MM.1S (cell line): ENCODE results near the gene NAP1L5.

ENCODE experiments used
- DNase-seq: peaks from one replicate; pipeline ENCODE4 v3.0.0-alpha.2; 2015
- H2AFZ ChIP-seq: fragments of 300-600 bp; sonication (generic); 2 replicates; pipeline ENCODE4 v1.6.0; 2016; ENCODE audit warnings: antibody characterized with exemption, low read length
- H3F3A ChIP-seq: fragments of 300-600 bp; sonication (generic); 2 replicates; pipeline ENCODE4 v1.6.1; 2016; ENCODE audit warnings: mild to moderate bottlenecking, antibody characterized with exemption, low read length, moderate library complexity, mixed read lengths; ENCODE audit not compliant: insufficient read depth
- H3K27ac ChIP-seq: fragments of 300-600 bp; sonication (generic); 2 replicates; pipeline ENCODE4 v1.5.1; 2016; ENCODE audit warnings: mild to moderate bottlenecking, low read length
- H3K27me3 ChIP-seq: fragments of 300-600 bp; sonication (generic); replicated peaks from 2 replicates; pipeline ENCODE4 v1.6.0; 2016; ENCODE audit warnings: low read length; ENCODE audit not compliant: insufficient read depth
- H3K36me3 ChIP-seq: fragments of 300-600 bp; sonication (generic); replicated peaks from 2 replicates; pipeline ENCODE4 v1.6.1; 2016; ENCODE audit warnings: mild to moderate bottlenecking, low read length, mixed read lengths; ENCODE audit not compliant: insufficient read depth
- H3K4me1 ChIP-seq: fragments of 300-600 bp; sonication (generic); 2 replicates; pipeline ENCODE4 v1.6.1; 2016; ENCODE audit warnings: low read length, mixed read lengths
- H3K4me2 ChIP-seq: fragments of 300-600 bp; sonication (generic); 2 replicates; pipeline ENCODE4 v1.6.0; 2016; ENCODE audit warnings: low read depth, low read length
- H3K4me3 ChIP-seq: fragments of 300-600 bp; sonication (generic); 2 replicates; pipeline ENCODE4 v1.5.1; 2016; ENCODE audit warnings: low read length, mixed read lengths
- H3K79me2 ChIP-seq: fragments of 300-600 bp; sonication (generic); 2 replicates; pipeline ENCODE4 v1.6.1; 2016; ENCODE audit warnings: mixed run types, low read length, mixed read lengths
- H3K9ac ChIP-seq: fragments of 300-600 bp; sonication (generic); 2 replicates; pipeline ENCODE4 v1.6.1; 2016; ENCODE audit warnings: low read length, mixed read lengths
- H3K9me2 ChIP-seq: fragments of 300-600 bp; sonication (generic); replicated peaks from 2 replicates; pipeline ENCODE4 v1.6.1; 2016; ENCODE audit warnings: mild to moderate bottlenecking, low read length, mixed read lengths; ENCODE audit not compliant: insufficient read depth
- H3K9me3 ChIP-seq: fragments of 300-600 bp; sonication (generic); replicated peaks from 2 replicates; pipeline ENCODE4 v1.6.1; 2016; ENCODE audit warnings: mild to moderate bottlenecking, low read length, mixed read lengths; ENCODE audit not compliant: insufficient read depth
- H4K20me1 ChIP-seq: fragments of 300-600 bp; sonication (generic); 2 replicates; pipeline ENCODE4 v1.6.1; 2016; ENCODE audit warnings: mild to moderate bottlenecking, low read length, moderate library complexity, mixed read lengths; ENCODE audit not compliant: insufficient read depth
- CTCF ChIP-seq: fragments of 300-600 bp; sonication (generic); IDR thresholded peaks from 2 replicates; pipeline ENCODE4 v1.5.1; 2016; ENCODE audit warnings: antibody characterized with exemption, low read length, mixed read lengths
- EZH2 ChIP-seq: fragments of 300-600 bp; sonication (generic); optimal IDR thresholded peaks from 2 replicates; pipeline ENCODE3; 2017; ENCODE audit warnings: low read depth, mild to moderate bottlenecking, antibody characterized with exemption, low read length, mixed read lengths
- EZH2phosphoT487 ChIP-seq: fragments of 300-600 bp; sonication (generic); IDR thresholded peaks from 2 replicates; pipeline ENCODE4 v1.6.1; 2018; ENCODE audit warnings: antibody characterized with exemption, low read length

The NAP1L5 gene

GRCh38 chr4:88697588-88698329, at the start of gene NAP1L5:
Gene NAP1L5, minus strand, starts transcription at chr4:88697829. Its CDS starts 75 bp downstream, at chr4:88697754.
- H3K27me3 ChIP-seq, result no peaks in the 10 kb centered on the region
- no peaks in the 10 kb centered on the region for H3F3A ChIP-seq
- H3K79me2 ChIP-seq, result no peaks in the 10 kb centered on the region
- no peaks in the 10 kb centered on the region for H3K4me1 ChIP-seq
- no peaks in the 10 kb centered on the region for H3K9me2 ChIP-seq
- H3K9me3 ChIP-seq, result no peaks in the 10 kb centered on the region
- no peaks in the 10 kb centered on the region for H3K36me3 ChIP-seq
- TF ChIP-seq EZH2 (no peak), CTCF (no peak), EZH2phosphoT487 (no peak)
- peak within 1 kb of the TSS; percentile 51 for H3K4me3 ChIP-seq
- H3K9ac ChIP-seq, result peak within 1 kb of the TSS; percentile 35; the same call in 1 of the 2 replicates
- DNase-seq, result no peak
- H3K27ac ChIP-seq, result no peak within 1 kb of the TSS
- peak within 1 kb of the TSS; percentile 35; the same call in 1 of the 2 replicates for H3K4me2 ChIP-seq
- no peaks in the 10 kb centered on the region for H4K20me1 ChIP-seq
- peak within 1 kb of the TSS; percentile 50; the same call in 1 of the 2 replicates for H2AFZ ChIP-seq

- H3F3A ChIP-seq, result no peaks in the 10 kb centered on the region
- no peaks in the 10 kb centered on the region for H3K27me3 ChIP-seq
- no peaks in the 10 kb centered on the region for H4K20me1 ChIP-seq
- no peak overlapping the region for H3K4me2 ChIP-seq
- DNase-seq, result no peak
- no peak overlapping the region for H2AFZ ChIP-seq
- H3K36me3 ChIP-seq, result no peaks in the 10 kb centered on the region
- H3K4me1 ChIP-seq, result peaks cover 4% of the 10 kb centered on the region
- H3K79me2 ChIP-seq, result no peaks in the 10 kb centered on the region
- H3K9me3 ChIP-seq, result no peaks in the 10 kb centered on the region
- H3K9me2 ChIP-seq, result no peaks in the 10 kb centered on the region
- H3K27ac ChIP-seq, result no peak overlapping the region
- H3K4me3 ChIP-seq, result no peak overlapping the region
- TF ChIP-seq EZH2phosphoT487 (no peak), EZH2 (no peak), CTCF (no peak)
- no peak overlapping the region for H3K9ac ChIP-seq
These were observed 49.7 kb upstream of the NAP1L5 start for GRCh38 chr4:88747351-88747750.

- Histone ChIP-seq H2AFZ (no peak overlapping the region), H3K79me2 (no peaks in the 10 kb centered on the region), H3K4me3 (no peak overlapping the region), H3K36me3 (no peaks in the 10 kb centered on the region), H3K27ac (no peak overlapping the region), H3F3A (no peaks in the 10 kb centered on the region), H3K9ac (no peak overlapping the region), H3K9me2 (no peaks in the 10 kb centered on the region), H3K27me3 (no peaks in the 10 kb centered on the region), H3K4me2 (no peak overlapping the region), H3K9me3 (no peaks in the 10 kb centered on the region), H4K20me1 (no peaks in the 10 kb centered on the region), H3K4me1 (no peaks in the 10 kb centered on the region)
- TF ChIP-seq CTCF (no peak), EZH2 (no peak), EZH2phosphoT487 (no peak)
- no peak for DNase-seq
These were observed 48.6 kb upstream of the NAP1L5 start for GRCh38 chr4:88746206-88746605.
